Karpas-422 (cell line): Measurements from ENCODE around the gene CT45A3. TPM values are rescaled to one million over a fixed set of nuclear protein-coding genes. Genes with fewer than 3 reads are reported as not detected.
A peak's percentile ranks its signal among the peaks of the same experiment; 100 is the strongest.
"Not testable (repeated sequence)": the region's sequence is repeated elsewhere in the genome, so short reads cannot be mapped to it uniquely, and the experiment has no call there.

Experiments
- DNase-seq: peaks from one replicate; pipeline ENCODE4 v3.0.0-alpha.2; 2015
- H2AFZ ChIP-seq: fragments of 200-600 bp; sonication (generic); 2 replicates; pipeline ENCODE4 v1.6.1; 2014; ENCODE audit warnings: antibody characterized with exemption, low read length, mixed read lengths
- H3K27ac ChIP-seq: fragments of 200-600 bp; sonication (generic); 2 replicates; pipeline ENCODE4 v1.5.1; 2014; ENCODE audit warnings: mild to moderate bottlenecking, low read length, moderate library complexity
- H3K27me3 ChIP-seq: fragments of 200-600 bp; sonication (generic); 2 replicates; pipeline ENCODE4 v1.6.1; 2014; ENCODE audit warnings: low read length, mixed read lengths
- H3K36me3 ChIP-seq: fragments of 200-600 bp; sonication (generic); 2 replicates; pipeline ENCODE4 v1.6.1; 2014; ENCODE audit warnings: low read length, mixed read lengths; ENCODE audit not compliant: insufficient read depth
- H3K4me1 ChIP-seq: fragments of 200-600 bp; sonication (generic); 2 replicates; pipeline ENCODE4 v1.6.1; 2014; ENCODE audit warnings: mild to moderate bottlenecking, low read length, mixed read lengths
- H3K4me2 ChIP-seq: fragments of 200-600 bp; sonication (generic); 2 replicates; pipeline ENCODE4 v1.6.1; 2014; ENCODE audit warnings: low read length, low read depth, mild to moderate bottlenecking; ENCODE audit not compliant: poor library complexity, severe bottlenecking
- H3K4me3 ChIP-seq: fragments of 200-600 bp; sonication (generic); 2 replicates; pipeline ENCODE4 v1.5.1; 2014; ENCODE audit warnings: mild to moderate bottlenecking, antibody characterized with exemption, low read length, mixed read lengths
- H3K79me2 ChIP-seq: fragments of 200-600 bp; sonication (generic); 2 replicates; pipeline ENCODE4 v1.6.1; 2014; ENCODE audit warnings: mild to moderate bottlenecking, low read length, mixed read lengths
- H3K9ac ChIP-seq: fragments of 200-600 bp; sonication (generic); 2 replicates; pipeline ENCODE4 v1.6.0; 2014; ENCODE audit warnings: low read length
- H3K9me2 ChIP-seq: fragments of 200-600 bp; sonication (generic), shearing (Covaris generic); replicated peaks from 2 replicates; pipeline ENCODE4 v1.6.0; 2014; ENCODE audit warnings: mild to moderate bottlenecking, low read length, moderate library complexity; ENCODE audit not compliant: insufficient read depth
- H3K9me3 ChIP-seq: fragments of 300-700, 200-600 bp; sonication (generic); 2 replicates; pipeline ENCODE4 v1.6.1; 2014; ENCODE audit warnings: low read length, mixed read lengths
- H4K20me1 ChIP-seq: fragments of 200-600 bp; sonication (generic); 2 replicates; pipeline ENCODE4 v1.6.1; 2014; ENCODE audit warnings: mild to moderate bottlenecking, antibody characterized with exemption, low read length, low read depth; ENCODE audit not compliant: insufficient read depth
- total RNA-seq: library from RNA; depleted of rRNA; stranded (reverse); fragments of >200 nt; shearing (Covaris generic); gene quantifications from 2 replicates; pipeline ENCODE4 v1.2.3, GENCODE V29; 2014; ENCODE audit warnings: low replicate concordance; rRNA removed

Gene CT45A3
- not detected in 2 replicates for total RNA-seq

GRCh38 chrX:135768091-135768490, at the start of gene CT45A3:
Gene CT45A3, minus strand, starts transcription at chrX:135768191. Its CDS starts 3,747 bp downstream, at chrX:135764444.
- H3K27me3 ChIP-seq, H3K79me2 ChIP-seq, H3K36me3 ChIP-seq, H3K27ac ChIP-seq, H3K9me2 ChIP-seq, H2AFZ ChIP-seq, H3K4me3 ChIP-seq, DNase-seq, H3K9ac ChIP-seq, H3K4me2 ChIP-seq, H3K9me3 ChIP-seq, H3K4me1 ChIP-seq, H4K20me1 ChIP-seq: not testable (repeated sequence)

- not testable (repeated sequence) for H3K4me1 ChIP-seq, H3K27ac ChIP-seq, H3K9me3 ChIP-seq, H4K20me1 ChIP-seq, H3K36me3 ChIP-seq, H3K9me2 ChIP-seq, H3K79me2 ChIP-seq, H3K4me3 ChIP-seq, H3K27me3 ChIP-seq, H3K4me2 ChIP-seq, H2AFZ ChIP-seq, DNase-seq, H3K9ac ChIP-seq
Measured at GRCh38 chrX:135802687-135803086, 34.7 kb upstream of the CT45A3 start, which contains the start of gene CT45A6. Gene CT45A6, minus strand, starts transcription at chrX:135802787. Its CDS starts 3,794 bp downstream, at chrX:135798993.

- not testable (repeated sequence) for H3K4me2 ChIP-seq, H3K36me3 ChIP-seq, H3K9me3 ChIP-seq, H4K20me1 ChIP-seq, DNase-seq, H3K79me2 ChIP-seq, H3K27me3 ChIP-seq, H2AFZ ChIP-seq, H3K27ac ChIP-seq, H3K9ac ChIP-seq, H3K9me2 ChIP-seq, H3K4me3 ChIP-seq, H3K4me1 ChIP-seq
Measured at GRCh38 chrX:135785403-135785802, 17.4 kb upstream of the CT45A3 start, which contains the start of gene CT45A5. Gene CT45A5, minus strand, starts transcription at chrX:135785503. Its CDS starts 3,774 bp downstream, at chrX:135781729.

- H3K36me3 ChIP-seq, H3K27me3 ChIP-seq, H3K9me3 ChIP-seq, H4K20me1 ChIP-seq, H3K4me3 ChIP-seq, H3K9ac ChIP-seq, H3K27ac ChIP-seq, H3K79me2 ChIP-seq, H2AFZ ChIP-seq, DNase-seq, H3K4me1 ChIP-seq, H3K9me2 ChIP-seq, H3K4me2 ChIP-seq: not testable (repeated sequence)
Measured at GRCh38 chrX:135744739-135745138, 23.3 kb downstream of the CT45A3 start.

GRCh38 chrX:135741192-135741715, 26.7 kb downstream of the CT45A3 start:
- H3K79me2 ChIP-seq = no peaks in the 10 kb centered on the region
- H3K9me3 ChIP-seq = no peaks in the 10 kb centered on the region
- no peaks in the 10 kb centered on the region for H3K4me1 ChIP-seq
- no peak for DNase-seq
- no peak overlapping the region for H3K27ac ChIP-seq
- no peaks in the 10 kb centered on the region for H3K27me3 ChIP-seq
- H3K9me2 ChIP-seq = no peaks in the 10 kb centered on the region
- H3K9ac ChIP-seq = no peak overlapping the region
- H3K4me3 ChIP-seq = no peak overlapping the region
- no peaks in the 10 kb centered on the region for H3K36me3 ChIP-seq
- H3K4me2 ChIP-seq = no peak overlapping the region
- no peak overlapping the region for H2AFZ ChIP-seq
- no peaks in the 10 kb centered on the region for H4K20me1 ChIP-seq

GRCh38 chrX:135740681-135741149, 27.3 kb downstream of the CT45A3 start:
- Histone ChIP-seq H3K4me2 (peak overlapping the region; percentile 50), H3K9ac (no peak overlapping the region)

GRCh38 chrX:135737366-135738071, 30.5 kb downstream of the CT45A3 start:
- Histone ChIP-seq H3K4me1 (no peaks in the 10 kb centered on the region), H2AFZ (no peak overlapping the region), H3K9ac (no peak overlapping the region), H3K4me3 (no peak overlapping the region), H3K79me2 (no peaks in the 10 kb centered on the region), H4K20me1 (no peaks in the 10 kb centered on the region), H3K9me3 (no peaks in the 10 kb centered on the region), H3K4me2 (no peak overlapping the region), H3K27me3 (no peaks in the 10 kb centered on the region), H3K36me3 (no peaks in the 10 kb centered on the region), H3K27ac (no peak overlapping the region), H3K9me2 (no peaks in the 10 kb centered on the region)
- peak; percentile 61 for DNase-seq

More at GRCh38 chrX:135740681-135741149, 27.3 kb downstream of the CT45A3 start:
- no peaks in the 10 kb centered on the region for H3K36me3 ChIP-seq
- no peaks in the 10 kb centered on the region for H3K9me3 ChIP-seq
- no peak overlapping the region for H3K27ac ChIP-seq
- no peaks in the 10 kb centered on the region for H3K9me2 ChIP-seq
- peak overlapping the region; percentile 82; the same call in 1 of the 2 replicates for H2AFZ ChIP-seq
- H3K27me3 ChIP-seq = no peaks in the 10 kb centered on the region
- no peaks in the 10 kb centered on the region for H4K20me1 ChIP-seq
- H3K4me3 ChIP-seq = no peak overlapping the region; the same call in 1 of the 2 replicates
- H3K79me2 ChIP-seq = no peaks in the 10 kb centered on the region
- H3K4me1 ChIP-seq = no peaks in the 10 kb centered on the region
- peak; percentile 83 for DNase-seq

GRCh38 chrX:135734666-135735065, 33.3 kb downstream of the CT45A3 start:
- not testable (repeated sequence) for H3K79me2 ChIP-seq, H4K20me1 ChIP-seq, H3K36me3 ChIP-seq, H3K4me3 ChIP-seq, DNase-seq, H3K9ac ChIP-seq, H3K9me3 ChIP-seq, H3K27ac ChIP-seq, H2AFZ ChIP-seq, H3K9me2 ChIP-seq, H3K27me3 ChIP-seq, H3K4me2 ChIP-seq, H3K4me1 ChIP-seq
